LNCaP clone FGC (cell line): ENCODE measurements around the gene LDLRAP1.

Source experiments
- DNase-seq: peaks from one replicate; pipeline ENCODE4 v3.0.0-alpha.2; 2011; ENCODE audit warnings: low read depth
- H3K4me3 ChIP-seq: 2 replicates; pipeline ENCODE4 v1.5.1; 2011; ENCODE audit warnings: mild to moderate bottlenecking, low read depth, low read length, control low read depth
- CTCF ChIP-seq: IDR thresholded peaks from 2 replicates; pipeline ENCODE4 v1.5.1; 2012; ENCODE audit warnings: mild to moderate bottlenecking; ENCODE audit not compliant: control insufficient read depth, insufficient read depth; ENCODE audit errors: extremely low read depth

LDLRAP1 gene

DNA sequence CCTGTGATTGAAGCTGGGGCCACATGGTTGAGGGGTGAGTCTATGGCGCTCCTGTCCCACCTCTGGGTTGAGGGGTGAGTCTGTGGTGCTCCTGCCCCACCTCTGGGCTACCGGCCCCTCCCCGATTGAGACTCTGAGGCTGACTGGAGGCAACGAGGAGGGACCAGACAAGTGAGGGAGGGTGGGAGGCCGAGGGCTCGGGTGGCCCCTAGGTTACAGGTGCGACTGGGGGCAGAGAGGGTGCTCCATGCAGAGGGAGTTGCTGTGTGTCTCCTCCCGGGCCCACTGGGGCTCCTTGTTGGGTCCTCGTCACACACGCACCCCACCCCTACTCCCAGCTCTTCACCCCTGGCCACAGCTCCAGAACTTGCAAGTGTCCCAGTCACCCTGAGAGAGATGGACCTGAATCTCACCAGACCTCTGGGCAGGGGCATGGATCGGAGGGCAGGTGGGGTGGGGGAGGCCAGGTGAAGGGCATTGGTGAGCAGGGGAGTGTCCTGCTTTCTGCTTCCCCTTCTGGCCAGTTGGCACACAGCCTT, 12.8 kb downstream of the LDLRAP1 start:
- DNase-seq = no peak
- no peak for TF ChIP-seq CTCF
- H3K4me3 ChIP-seq = no peak overlapping the region

GRCh38 chr1:25556791-25557476, 13.5 kb downstream of the LDLRAP1 start:
- no peak overlapping the region for H3K4me3 ChIP-seq
- no peak for TF ChIP-seq CTCF
- no peak for DNase-seq

DNA sequence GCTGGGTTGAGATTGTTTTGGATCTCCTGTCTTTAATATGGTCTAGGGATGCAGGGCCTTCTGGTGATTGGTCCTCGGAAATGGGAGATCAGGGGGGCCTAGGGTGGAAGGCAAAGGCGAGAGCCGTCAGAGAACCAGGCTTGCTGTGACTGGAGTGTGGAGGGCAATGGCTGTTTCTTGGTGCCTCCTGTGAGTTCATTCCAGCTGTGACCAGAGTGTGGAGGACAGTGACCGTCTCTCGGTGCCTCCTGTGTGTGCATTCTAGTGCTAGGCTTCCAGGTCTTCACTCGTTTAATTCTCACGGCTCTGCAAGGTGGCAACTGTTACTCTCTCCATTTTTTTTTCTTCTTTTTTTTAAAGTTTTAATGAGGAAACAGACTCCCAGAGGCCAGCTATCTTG, 14.1 kb downstream of the LDLRAP1 start:
- no peak for DNase-seq
- no peak overlapping the region for H3K4me3 ChIP-seq
- TF ChIP-seq CTCF = no peak

- H3K4me3 ChIP-seq = no peak overlapping the region
- TF ChIP-seq CTCF = no peak
- no peak for DNase-seq
These were observed 15.6 kb downstream of the LDLRAP1 start for GRCh38 chr1:25559031-25559430.

- no peak for DNase-seq
- no peak overlapping the region for H3K4me3 ChIP-seq
- TF ChIP-seq CTCF = no peak
These were observed 16.6 kb downstream of the LDLRAP1 start for GRCh38 chr1:25560001-25560400.

- no peak for TF ChIP-seq CTCF
- DNase-seq = no peak
- no peak overlapping the region for H3K4me3 ChIP-seq
These were observed 17.4 kb downstream of the LDLRAP1 start for GRCh38 chr1:25560788-25561187.
